Stimulated activated naive CD8-positive, alpha-beta T cell treated with anti-CD3 and anti-CD28 coated beads, Interleukin-15, Interleukin-2, amounts not matched to agents 100 U/mL and 50 U/mL, for 24 hours (primary cell): ENCODE measurements around the gene LYRM4.

Experiments
- ATAC-seq: fragments of 150-1000 bp; cut with Tn5 transposase; one replicate; pipeline ENCODE4 v1.10.0; 2021
- DNase-seq: peaks from one replicate; pipeline ENCODE4 v3.0.0; 2021

Gene LYRM4

DNA sequence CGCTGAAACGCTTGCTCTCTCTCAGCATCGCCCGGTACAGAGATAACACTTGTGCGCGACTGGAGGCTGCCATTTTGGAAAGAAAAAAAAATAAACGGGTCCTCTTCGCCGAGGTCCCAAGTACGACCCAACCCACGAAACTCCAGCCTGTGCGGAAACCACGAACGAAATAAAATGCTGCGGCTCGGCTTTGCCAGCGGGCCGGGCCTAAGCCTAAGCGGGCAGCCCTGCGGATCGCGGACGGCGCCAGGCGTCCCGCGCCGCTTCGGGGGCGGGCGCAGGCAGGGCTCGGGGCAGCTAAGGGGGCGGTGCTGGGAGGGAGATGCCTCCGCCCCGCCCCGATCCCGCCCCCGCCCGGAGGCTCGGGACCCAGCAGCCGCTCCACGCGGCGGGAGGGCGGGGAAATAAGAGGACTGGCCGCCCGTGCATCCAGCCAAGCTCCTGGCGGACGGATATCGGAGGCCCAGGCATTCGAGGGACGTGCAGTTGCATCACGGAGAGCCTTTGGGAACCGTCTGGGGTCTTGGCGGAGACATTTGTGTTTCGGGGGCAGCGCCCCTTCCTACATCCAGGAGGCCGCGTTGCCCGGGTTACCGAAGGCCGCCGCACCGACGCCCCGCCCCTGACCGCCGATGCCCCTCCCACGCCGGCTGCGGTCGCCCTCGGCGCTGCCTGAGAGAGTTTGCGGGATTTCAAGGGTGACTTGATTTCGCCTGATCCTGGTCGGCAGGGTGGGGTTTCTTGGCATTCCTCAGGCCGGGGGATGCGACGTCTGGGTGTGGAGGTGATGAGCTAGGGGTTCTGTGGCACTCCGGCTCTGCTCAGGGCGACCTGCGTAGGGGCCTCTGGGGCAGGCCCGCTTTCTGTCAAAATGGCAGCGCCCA lies at the start of gene LYRM4, which contains the start of gene FARS2:
LYRM4 (minus strand) TSS at position 290 of the 884 bp plus-strand sequence; CDS start at position 73, 217 bp downstream.
FARS2 (plus strand) TSS at position 853 of the 884 bp plus-strand sequence.
- ATAC-seq (peak; percentile 84), DNase-seq (peak; percentile 92)

DNA sequence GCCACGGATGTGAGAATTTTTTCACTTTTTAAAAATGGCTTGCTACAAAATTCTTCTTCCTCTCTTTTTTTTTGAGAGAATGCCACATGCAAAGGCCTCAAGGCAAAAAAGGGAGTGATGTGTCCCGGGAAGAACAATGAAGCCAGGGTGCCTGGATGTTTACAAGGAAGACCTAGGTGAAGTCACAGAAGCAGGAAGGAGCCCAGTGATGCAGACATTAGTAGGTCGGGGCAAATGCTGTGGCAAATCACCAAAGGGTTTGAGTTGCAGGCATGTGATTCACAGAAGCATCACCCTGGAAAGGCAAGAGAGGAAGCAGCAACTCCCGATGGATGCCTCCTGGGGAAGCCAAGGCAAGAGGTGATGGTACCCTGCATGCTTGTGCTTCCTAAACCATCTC lies 47.3 kb upstream of the LYRM4 start:
- ATAC-seq: no peak
- DNase-seq: no peak

GRCh38 chr6:5307058-5307457 lies 46.3 kb upstream of the LYRM4 start:
- DNase-seq (no peak), ATAC-seq (no peak)

DNA sequence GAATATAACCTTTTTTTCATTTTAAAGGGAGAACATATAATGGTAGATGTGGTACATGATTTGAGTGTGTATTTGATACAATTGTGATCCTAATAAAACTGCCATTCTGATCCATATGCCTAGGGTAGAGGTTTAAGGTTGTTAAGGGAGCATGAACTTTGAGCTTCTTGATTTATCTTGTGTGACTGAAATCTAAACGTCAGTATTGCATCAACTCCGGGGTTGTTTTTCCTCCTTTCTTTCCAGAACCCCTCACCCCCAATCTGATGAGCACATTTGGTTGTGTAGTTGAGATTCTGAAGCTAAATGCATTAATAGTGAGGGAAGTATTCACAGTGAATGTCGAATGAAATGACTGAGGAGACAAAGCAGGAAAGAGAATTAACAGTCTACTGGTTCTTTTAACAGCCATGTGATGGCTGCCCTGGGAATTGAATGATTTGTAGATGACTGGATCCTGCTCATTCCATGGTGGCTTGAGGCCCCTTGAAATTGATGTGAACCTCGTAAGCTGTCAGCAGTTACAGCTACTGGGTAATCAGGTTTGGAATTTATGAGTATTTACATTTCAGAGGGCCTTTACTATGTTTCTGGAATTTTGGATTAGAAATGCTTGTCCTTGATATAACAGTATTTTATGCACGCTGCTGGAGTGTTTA lies 45.3 kb upstream of the LYRM4 start:
- ATAC-seq (no peak), DNase-seq (no peak)

GRCh38 chr6:5303682-5304081 lies 42.9 kb upstream of the LYRM4 start:
- no peak for DNase-seq
- no peak for ATAC-seq

- ATAC-seq: peak; percentile 49
These were observed 42.4 kb upstream of the LYRM4 start for GRCh38 chr6:5302995-5303622.

DNA sequence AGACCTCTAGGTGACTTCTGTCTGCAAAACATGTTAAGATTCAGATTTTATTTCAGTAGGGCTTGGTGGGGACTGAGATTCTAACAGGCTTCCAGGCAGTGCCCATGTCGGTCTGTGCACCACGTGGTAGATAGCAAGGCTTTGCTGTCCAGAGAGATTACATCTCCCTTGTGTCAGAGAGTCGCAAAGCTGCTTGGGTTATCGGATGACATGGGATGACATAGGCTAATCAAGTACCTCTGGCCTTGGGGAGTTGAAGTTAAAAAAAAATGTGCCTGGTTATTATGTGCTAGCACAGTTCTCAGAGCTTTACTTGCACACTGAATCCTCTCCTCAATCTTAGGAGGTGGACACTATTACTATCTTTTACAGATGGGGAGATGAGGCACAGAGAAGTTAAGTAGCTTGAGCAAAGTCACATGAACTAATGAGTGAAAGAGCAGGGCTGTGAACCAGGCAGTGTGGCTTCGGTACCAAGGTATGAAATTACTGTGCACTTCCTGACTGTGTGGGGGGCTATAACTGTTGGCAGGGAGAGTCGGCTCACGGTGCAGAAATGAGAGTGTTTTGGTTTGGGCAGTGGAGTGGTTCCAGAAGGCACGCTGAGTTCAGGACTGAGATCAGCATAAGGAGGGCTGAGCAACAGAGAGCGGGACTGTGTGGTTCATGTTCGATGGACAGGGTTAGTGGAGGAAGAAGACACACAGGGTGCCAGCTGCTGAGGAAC lies 41.6 kb upstream of the LYRM4 start:
- ATAC-seq (peak; percentile 94), DNase-seq (peak; percentile 45)

More at GRCh38 chr6:5302995-5303622, 42.4 kb upstream of the LYRM4 start:
- peak; percentile 39 for DNase-seq

DNA sequence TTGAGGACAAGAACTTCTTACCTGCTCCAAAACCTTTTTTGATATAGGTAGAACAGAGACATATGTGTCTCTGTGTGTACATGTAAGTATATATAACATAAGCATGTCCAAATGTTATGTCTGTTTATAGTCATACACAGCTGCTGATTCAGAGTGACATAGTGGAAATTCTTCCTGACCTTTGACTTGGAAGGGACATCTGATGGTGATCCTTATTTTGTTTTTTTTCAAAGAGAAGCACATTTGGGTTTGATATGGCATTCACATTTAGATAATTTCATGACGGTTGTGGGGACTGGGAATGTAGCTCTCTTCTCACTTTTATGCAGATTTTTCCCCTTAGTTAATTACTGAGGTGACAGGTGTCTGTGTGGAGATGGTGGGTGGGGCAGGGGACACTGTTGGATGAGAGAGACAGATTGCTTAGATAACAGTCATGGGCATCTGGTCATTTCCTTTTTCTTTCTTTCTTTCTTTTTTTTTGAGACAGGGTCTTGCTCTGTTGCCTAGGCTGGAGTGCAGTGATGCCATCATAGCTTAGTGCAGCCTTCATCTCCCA lies 39.5 kb upstream of the LYRM4 start:
- DNase-seq: no peak

GRCh38 chr6:5295623-5296022 lies 34.9 kb upstream of the LYRM4 start:
- no peak for ATAC-seq

More for the DNA sequence above, 39.5 kb upstream of the LYRM4 start:
- no peak for ATAC-seq

DNA sequence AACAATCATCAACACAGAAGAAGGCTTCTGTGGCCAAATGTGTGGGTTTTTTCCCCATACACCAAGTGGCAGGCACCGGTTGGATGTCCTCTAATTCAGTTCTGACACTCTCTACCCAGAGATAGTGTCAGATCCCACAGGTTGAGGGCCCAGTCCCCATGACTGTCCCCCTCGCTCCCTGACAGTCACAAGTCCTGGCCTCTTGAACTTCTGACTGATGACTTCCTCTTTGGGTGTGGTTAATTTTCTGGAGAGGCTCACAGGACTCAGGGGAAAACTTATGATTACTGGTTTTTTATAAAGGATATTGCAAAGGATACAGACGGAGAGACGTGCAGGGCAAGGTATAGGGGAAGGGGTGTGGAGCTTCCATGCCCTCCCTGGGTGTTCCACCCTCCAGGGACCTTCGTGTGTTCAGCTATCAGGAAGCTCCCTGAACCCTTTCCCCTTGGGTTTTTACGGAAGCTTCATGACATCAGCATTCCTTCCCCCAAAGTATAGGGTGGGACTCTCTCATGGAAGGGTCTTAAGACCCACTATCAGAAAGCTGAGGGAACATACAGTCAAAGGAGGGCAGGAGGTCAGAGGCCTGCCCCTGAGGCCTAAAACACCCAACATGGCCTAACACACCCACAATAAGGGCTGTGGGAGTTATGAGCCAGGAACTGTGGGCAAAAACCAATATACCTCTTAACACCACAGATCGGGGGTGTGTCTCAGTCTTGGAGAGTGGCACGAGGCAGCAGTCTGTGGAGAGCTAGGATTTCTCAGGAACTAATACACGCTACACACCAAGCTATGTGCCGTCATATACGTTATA lies 33.9 kb upstream of the LYRM4 start:
- DNase-seq (peak; percentile 8), ATAC-seq (peak; percentile 77)

More at GRCh38 chr6:5295623-5296022, 34.9 kb upstream of the LYRM4 start:
- DNase-seq: no peak

- no peak for DNase-seq
- no peak for ATAC-seq
These were observed 32.9 kb upstream of the LYRM4 start for GRCh38 chr6:5293692-5294091.

GRCh38 chr6:5292154-5292553 lies 31.4 kb upstream of the LYRM4 start:
- no peak for DNase-seq

GRCh38 chr6:5290500-5290899 lies 29.8 kb upstream of the LYRM4 start:
- ATAC-seq: no peak
- no peak for DNase-seq

More at GRCh38 chr6:5292154-5292553, 31.4 kb upstream of the LYRM4 start:
- ATAC-seq: no peak

DNA sequence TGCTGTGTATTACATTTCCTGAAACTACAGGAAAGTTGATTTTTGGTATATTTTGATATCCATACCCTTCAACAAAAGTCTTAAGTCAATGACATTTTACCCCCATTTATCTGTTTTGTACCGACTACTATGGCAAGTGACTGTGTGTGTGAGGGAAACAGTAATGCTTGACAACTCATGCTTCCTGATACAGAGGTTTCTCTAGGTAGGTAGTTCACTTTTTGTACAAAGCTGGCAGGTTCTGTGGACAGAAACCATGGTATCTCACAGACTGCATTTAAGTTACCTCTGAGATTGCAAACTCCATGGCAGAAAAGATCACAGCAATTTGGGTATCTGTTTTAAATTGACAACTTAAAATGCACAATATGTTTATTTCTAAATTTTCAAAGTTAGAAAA lies 29.3 kb upstream of the LYRM4 start:
- ATAC-seq (no peak), DNase-seq (no peak)

DNA sequence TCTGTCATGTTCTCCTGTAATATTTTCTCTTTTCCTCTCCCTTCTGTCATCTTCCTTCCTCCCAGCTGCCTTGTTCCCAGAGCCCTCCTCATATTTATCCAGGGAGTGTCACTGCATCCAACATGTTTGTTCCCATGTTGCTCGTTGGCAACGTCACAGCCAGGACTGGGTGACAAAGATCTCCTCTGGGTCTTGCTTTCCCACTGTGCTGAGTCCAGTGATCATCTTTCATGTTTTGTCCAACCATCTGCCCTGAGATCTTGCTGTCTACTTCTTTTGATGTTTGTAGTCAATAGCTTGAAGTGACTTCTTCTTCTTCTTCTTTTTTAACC lies 27.2 kb upstream of the LYRM4 start:
- no peak for DNase-seq
- ATAC-seq: no peak

DNA sequence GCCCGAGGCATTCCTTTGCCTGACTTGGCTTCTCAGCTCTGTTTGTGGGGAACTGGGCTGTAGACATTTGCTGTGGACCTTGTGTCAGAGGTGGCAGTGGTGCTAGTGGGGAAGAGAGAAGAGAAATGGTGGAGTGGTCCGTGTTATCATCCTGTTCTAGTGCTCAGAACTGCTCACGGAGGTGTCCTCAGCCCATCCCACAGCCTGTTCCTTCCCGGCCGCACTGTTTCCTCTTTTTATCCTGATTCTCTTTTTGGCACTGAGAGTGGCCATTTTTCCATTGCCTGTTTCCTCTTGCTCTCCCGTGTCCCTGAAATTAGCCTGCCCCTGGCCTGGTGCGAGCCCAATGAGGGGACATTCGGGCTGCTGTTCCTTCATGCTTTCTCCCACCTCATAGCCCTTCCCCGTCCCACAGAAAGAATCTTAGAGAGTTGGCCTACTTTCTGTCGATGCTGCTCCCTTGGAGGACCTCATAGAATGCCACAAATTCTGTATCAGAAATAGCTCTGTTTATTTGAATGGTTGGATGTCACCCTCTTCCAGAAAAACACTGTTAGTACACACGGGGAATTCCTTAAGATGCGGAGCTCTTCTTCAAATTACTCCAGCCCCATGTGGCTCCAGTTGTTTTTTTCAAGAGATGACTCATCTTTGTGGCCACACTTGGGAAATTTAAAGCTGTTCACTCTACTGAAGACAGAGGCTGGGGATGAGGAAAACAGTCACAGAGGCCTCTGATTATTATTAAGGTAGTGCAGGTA lies 26.6 kb upstream of the LYRM4 start:
- ATAC-seq (no peak), DNase-seq (no peak)

GRCh38 chr6:5286780-5287179 lies 26.0 kb upstream of the LYRM4 start:
- ATAC-seq: no peak
- DNase-seq: no peak

GRCh38 chr6:5285526-5285925 lies 24.8 kb upstream of the LYRM4 start:
- ATAC-seq (no peak), DNase-seq (no peak)

DNA sequence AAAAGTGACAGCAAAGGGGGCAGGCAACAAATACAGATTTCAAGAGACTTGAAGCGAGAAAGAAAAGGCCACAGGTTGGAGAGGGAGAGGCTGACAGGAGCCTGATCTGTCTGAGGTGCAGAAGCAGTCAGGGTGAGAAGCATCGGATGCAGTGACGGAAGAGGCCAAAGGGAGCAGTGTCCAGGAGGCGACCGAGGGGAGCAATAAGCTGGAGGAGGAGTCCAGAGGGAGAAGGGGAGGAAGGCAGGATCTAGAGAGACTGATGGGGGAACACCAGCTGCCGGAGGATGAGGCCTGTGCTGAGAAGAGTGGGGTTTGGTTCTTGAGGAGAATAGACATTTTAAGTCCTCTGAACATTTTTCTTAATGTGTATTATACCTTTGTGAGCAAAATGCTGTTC lies 24.3 kb upstream of the LYRM4 start:
- ATAC-seq: no peak
- DNase-seq: no peak

DNA sequence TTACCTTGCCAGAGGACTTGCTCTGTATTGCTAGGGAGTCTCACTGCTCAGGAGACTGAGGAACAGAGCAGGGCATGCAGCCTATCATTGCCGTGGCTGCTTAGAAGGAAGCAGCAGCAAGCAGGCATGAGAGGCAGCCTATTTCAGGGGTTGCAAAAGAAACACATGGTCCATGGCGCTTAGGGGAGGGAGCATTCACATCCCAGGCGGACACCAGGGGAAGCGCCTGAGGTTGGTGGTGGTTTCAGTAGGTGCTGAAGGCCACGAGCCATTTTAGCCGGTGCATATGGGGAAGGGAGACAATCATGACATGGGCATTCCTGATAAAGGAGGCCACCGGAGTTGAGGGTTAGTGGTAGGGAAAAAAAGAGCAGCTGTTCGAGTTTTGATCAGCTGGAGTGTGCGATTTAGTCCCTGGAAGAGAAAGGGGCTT lies 21.5 kb upstream of the LYRM4 start:
- ATAC-seq: no peak
- DNase-seq: no peak
